AML-193 (cell line): ENCODE data around the gene LOXL3.
A peak's percentile ranks its signal among the peaks of the same experiment; 100 is the strongest.
"Not testable (repeated sequence)": the region's sequence is repeated elsewhere in the genome, so short reads cannot be mapped to it uniquely, and the experiment has no call there.

Experiments used
- DNase-seq, 2 experiments: peaks; one replicate each; lab custom pipeline; 2025; lab: John Stamatoyannopoulos, UW

LOXL3 gene

DNA sequence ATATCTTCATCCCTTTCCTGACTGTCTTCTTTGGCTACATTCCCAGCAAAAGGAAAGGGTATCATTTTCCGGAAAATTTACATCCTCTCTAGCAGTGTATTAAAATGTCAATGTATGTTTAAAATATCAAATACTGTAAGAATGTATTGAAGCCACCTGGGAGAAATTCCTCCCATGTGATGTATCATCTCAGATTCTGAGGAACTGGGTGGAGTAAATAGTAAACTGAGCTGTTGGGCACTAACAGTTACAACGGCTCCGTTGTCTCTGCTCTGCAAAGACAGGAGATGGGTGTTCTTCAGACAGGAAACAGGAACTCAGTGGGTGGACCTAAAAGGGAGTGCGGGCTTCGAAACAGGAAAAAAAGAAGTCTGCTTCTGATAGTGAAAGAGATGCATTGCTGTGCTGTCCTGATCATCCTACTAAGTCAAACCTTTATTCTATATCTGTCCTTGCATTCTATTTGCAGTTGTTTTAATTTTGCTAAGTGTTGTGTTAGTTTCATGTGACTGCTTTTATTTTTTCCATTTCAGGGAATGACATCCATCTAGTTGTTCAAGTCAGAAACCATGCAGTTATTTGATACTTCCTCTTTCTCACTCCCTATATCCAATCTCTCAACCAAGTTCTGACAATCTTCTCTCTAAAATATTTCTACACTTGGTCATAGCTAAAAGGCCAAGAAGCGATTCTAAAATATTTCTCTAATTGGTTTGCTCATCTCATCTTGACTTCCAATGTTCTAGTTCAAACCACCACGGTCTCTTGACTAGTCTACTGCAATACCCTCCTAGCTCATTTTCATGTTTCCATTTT is 20.2 kb upstream of the LOXL3 start:
- peak; percentile 90 for DNase-seq

GRCh38 chr2:74572178-74572925 is 18.6 kb upstream of the LOXL3 start:
- DNase-seq: no peak

DNA sequence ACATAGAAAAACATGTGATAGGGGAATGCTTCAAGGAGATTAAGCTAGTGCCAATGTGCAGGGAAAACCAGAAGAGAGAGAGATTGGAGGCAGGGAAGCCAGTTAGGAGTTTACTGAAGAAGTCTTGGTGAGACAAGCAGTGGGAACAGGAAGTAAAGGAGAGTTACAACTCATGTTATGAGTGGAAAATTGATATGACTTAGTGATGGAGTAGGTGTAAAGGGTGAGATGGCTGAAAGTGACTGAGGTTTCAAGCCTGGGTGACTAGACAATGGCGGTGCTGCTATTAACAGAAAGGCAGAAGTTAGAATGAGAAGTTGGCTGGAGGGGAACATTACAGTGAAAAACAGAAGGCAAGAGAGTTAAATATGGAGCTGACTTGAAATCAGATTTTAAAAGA is 17.3 kb upstream of the LOXL3 start:
- no peak for DNase-seq

GRCh38 chr2:74569686-74570085 is 15.9 kb upstream of the LOXL3 start:
- no peak for DNase-seq

DNA sequence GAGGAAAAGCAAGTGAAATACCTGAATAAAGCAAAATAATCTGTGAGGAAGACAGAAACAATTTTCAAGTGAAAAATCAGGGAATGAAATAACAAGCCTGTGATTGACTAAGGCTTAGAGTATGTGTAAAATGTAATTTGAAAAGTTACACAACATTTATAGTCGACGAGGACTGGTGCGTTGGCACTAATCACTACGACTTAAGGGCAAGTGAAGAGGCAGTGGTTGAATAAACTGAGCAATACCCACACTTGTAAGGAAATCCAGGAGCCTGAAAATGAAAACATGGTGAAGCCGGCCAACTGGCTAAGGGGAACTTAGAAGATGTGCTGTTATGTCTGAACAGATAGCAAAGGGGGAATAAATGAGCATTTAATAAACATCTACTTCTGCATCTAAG is 14.1 kb upstream of the LOXL3 start:
- no peak for DNase-seq

GRCh38 chr2:74566754-74567085 is 13.0 kb upstream of the LOXL3 start:
- DNase-seq: peak in 1 of 2 experiments; percentile 17

DNA sequence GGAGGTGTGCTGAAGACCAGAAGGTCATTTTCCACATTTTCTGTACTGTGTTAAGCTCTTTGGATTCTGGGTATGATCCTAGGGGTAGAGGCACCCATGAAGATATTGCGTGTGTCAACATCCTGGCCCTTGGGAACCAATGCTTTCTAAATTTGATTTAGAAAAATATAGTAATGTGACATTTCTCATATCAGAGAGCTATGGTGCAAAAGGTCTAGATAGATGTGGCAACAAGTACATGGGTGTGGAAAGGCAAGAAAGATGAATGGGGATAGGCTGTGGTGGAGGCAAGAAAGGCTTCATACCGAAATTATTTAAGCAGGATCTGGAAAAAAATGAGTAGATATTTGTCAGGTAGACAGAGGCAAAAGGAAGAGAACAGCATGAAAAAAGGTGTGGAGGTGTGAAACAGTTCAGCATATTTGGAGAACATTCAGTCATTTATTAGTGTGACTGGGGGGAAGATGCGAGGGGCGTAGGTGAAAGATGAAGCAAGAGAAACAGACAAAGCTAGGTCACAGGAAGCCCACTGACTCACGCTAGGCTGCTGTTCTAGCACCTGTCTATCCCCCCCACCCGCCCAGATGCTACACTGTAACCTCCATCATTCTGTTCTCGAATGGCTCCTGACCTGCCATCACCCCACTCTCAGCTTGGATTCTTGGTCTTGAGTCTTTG is 12.5 kb upstream of the LOXL3 start:
- DNase-seq: no peak

GRCh38 chr2:74564222-74564621 is 10.5 kb upstream of the LOXL3 start:
- no peak for DNase-seq

- no peak for DNase-seq
Measured at GRCh38 chr2:74562126-74562775, 8.5 kb upstream of the LOXL3 start.

GRCh38 chr2:74561022-74561421 is 7.3 kb upstream of the LOXL3 start:
- not testable (repeated sequence) for DNase-seq

DNA sequence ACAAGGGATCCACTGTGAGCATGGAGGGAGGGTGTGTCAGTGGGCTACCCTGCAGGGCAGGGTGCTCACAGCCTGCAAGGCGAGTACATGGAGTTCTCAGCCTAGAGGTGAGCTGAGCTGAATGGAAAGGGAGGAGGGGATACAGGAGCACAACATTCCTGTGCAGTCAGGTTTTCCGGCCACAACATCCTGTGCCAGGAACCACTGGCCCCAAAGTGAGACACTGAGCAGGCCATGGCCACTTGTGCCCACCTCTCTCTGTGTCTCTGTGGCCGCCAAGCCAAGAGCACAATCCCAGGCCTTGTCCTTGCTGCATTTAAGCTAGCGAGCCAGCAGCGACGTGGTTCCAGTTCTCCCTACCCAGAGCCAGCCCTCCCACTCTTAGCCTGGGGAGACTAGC is 6.8 kb upstream of the LOXL3 start:
- no peak for DNase-seq

DNA sequence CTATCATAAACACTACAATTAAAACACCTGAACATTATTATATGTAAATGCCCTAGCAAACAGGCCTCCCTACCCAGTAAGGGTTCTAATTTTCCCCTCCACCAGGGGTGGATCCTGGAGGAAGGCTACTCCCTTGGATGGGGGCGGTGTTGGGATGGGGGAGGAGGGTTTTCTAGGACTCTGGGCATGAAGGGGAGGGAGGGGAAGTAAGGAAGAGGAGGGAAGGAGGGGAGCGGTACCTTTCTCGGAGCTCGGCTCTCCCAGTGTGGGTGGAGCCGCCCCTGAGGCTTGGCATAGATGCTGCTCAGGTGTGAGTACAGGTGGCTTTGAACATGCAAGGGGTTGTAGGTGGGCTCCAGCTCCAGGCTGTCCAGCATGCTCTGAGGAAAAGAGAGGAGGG is 6.2 kb upstream of the LOXL3 start:
- no peak for DNase-seq

DNA sequence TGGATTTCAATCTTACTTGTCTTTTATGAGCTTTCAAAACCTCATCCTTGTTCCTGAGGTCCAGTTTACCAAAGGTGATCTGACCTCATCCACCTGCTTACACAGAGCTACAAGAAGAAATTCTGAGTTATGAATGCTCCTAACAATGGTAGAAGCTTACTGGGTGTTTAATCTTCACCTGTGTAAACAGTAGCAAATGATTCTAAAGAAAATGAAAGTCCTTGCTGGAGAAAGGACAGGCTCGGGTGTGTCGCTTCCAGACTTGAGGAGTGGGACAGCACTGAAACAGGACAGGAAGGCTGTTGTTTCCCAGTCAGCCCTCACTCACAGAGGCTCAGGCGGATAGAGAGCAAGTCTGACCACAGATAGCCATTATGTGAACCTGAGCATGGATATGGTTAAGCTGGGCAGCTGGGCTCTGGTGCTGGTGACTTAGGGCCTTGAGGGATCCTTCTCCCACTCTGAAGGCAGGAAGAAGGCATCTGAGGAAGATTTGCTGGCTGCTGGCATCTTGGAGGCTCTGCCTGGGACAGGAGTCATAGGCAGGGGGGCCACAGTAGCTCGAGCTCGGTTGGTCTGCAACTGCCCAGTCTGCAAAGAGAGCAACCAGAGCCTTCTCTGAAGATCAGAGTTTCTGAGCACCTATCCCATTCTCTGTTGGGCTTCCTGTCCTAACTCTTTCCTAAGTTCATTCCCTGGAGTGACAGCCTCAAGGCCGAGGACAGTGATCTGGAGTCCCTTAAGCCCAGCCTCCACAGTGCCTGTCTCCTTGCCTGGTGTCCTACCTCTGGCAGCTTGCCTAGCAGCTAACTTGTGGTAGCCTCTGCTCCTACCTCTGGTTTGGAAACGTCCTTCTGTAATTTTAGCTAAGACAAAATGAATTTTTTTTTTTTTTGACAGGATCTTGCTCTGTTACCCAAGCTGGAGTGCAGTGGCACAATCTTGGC is 4.8 kb upstream of the LOXL3 start:
- peak; percentile 26 to 55 for DNase-seq

DNA sequence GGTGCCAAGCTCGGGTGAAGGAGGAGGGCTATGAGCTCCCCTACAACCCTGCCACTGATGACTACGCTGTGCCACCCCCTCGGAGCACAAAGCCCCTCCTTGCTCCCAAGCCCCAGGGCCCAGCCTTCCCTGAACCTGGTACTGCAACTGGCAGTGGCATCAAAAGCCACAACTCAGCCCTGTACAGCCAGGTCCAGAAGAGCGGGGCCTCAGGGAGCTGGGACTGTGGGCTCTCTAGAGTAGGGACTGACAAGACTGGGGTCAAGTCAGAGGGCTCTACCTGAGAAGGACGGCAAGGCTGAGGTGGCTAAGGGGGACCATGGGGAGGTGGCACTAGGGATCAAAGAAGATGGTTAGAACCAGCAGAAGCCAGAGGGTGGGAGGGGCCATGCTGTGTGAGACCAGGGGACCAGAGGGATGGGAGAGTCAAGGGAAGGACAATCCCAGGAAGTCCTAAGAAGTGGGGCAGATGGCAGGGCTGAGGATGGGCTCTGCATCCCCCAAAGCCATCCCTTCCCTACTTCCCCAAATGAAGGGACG is 3.2 kb upstream of the LOXL3 start:
- DNase-seq: no peak

DNA sequence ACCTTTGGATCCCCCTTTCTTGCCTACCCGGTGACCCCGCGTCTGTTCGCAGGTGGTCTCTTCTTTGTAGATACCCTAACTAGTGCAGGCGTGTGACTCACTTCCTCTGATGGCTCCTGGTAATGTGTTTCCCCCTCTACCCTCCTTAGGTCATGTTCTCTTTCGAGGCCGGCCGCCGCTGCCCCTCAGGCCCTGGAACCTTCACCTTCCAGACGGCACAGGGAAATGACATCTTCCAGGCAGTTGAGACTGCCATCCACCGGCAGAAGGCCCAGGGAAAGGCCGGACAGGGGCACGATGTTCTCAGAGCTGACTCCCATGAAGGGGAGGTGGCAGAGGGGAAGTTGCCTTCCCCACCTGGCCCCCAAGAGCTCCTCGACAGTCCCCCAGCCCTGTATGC is 2.4 kb upstream of the LOXL3 start:
- DNase-seq: no peak

- DNase-seq: peak; percentile 41 to 42
Measured at GRCh38 chr2:74555610-74556103, 1.9 kb upstream of the LOXL3 start.

GRCh38 chr2:74554820-74555531 is 1.2 kb upstream of the LOXL3 start:
- peak in 1 of 2 experiments; percentile 21 for DNase-seq

DNA sequence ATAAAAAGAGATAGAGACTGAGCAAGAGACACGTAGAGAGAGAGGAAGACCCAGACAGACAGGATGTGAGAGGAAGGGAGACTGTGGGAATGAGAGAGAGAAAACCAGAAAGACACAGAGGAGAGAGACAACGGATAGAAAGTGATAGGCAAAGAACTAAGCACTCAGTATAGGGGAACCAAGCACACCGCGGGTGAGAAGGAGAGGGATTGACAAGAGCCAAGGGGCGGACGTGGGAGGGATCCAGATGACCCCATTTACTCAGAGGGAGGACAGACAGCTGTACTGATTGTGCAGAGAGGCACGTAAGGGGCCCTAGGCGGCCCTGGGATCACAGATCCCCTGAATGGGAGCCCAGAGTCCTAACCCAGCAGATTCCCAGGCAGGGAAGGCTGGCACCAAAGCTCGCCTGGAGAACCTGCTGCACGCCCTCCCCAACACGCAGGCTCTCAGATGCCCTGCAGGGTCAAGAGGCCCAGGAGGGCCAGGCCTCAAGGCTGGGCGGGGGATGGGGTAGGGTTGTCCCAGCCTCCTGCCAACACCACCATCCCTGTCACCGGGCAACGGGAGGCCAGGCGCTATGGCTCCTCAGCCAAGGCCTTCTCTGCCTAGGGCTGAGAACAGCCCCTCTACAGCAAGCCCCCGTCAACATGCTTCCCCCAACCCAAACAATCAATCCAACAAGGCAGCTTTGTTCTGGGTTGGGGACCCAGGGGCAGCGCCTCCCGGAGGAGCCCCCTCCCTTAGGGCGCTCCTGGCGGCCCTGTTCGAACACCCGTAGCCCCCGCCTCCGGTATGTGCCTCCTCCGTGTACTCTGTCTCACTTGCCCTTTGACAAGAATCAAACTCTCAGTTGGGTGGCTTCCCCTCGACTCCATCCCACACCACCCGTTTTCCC is 579 bp downstream of the LOXL3 start:
- DNase-seq: no peak
